DOHH2 (cell line): ENCODE results near the gene ZNF302.

Experiments used
- H3F3A ChIP-seq: fragments of 200-600 bp; sonication (generic), shearing (Covaris generic); 2 replicates; pipeline ENCODE4 v1.6.0; 2016; ENCODE audit warnings: antibody characterized with exemption, mild to moderate bottlenecking; ENCODE audit not compliant: control insufficient read depth, insufficient read depth
- H3K27ac ChIP-seq: fragments of 200-600 bp; sonication (generic); 2 replicates; pipeline ENCODE4 v1.5.1; 2014; ENCODE audit warnings: low read depth, mild to moderate bottlenecking, low read length, moderate library complexity
- H3K27me3 ChIP-seq: fragments of 200-600 bp; sonication (generic); 2 replicates; pipeline ENCODE4 v1.6.1; 2014; ENCODE audit warnings: mild to moderate bottlenecking, low read length, mixed read lengths; ENCODE audit not compliant: control insufficient read depth
- H3K36me3 ChIP-seq: fragments of 200-600 bp; sonication (generic); 2 replicates; pipeline ENCODE4 v1.6.1; 2014; ENCODE audit warnings: mild to moderate bottlenecking, low read length, moderate library complexity, mixed read lengths; ENCODE audit not compliant: control insufficient read depth
- H3K4me1 ChIP-seq: fragments of 200-600 bp; sonication (generic); 2 replicates; pipeline ENCODE4 v1.6.1; 2014; ENCODE audit warnings: mild to moderate bottlenecking, low read length, mixed read lengths; ENCODE audit not compliant: control insufficient read depth
- H3K4me2 ChIP-seq: fragments of 200-600 bp; sonication (generic); 2 replicates; pipeline ENCODE4 v1.6.0; 2014; ENCODE audit warnings: mild to moderate bottlenecking, low read length, moderate library complexity
- H3K4me3 ChIP-seq: fragments of 200-600 bp; sonication (generic); 2 replicates; pipeline ENCODE4 v1.5.1; 2014; ENCODE audit warnings: mild to moderate bottlenecking, low read length, mixed read lengths
- H3K79me2 ChIP-seq: fragments of 200-600 bp; sonication (generic); 2 replicates; pipeline ENCODE4 v1.6.1; 2014; ENCODE audit warnings: mild to moderate bottlenecking, low read length, mixed read lengths; ENCODE audit not compliant: control insufficient read depth
- H3K9me2 ChIP-seq: fragments of 200-600 bp; sonication (generic); replicated peaks from 2 replicates; pipeline ENCODE4 v1.6.1; 2014; ENCODE audit warnings: mild to moderate bottlenecking, low read length, mixed read lengths; ENCODE audit not compliant: control insufficient read depth
- H3K9me3 ChIP-seq: fragments of 200-600 bp; sonication (generic); 2 replicates; pipeline ENCODE4 v1.6.1; 2014; ENCODE audit warnings: antibody characterized with exemption, low read length, mixed read lengths; ENCODE audit not compliant: control insufficient read depth, insufficient read depth
- H4K20me1 ChIP-seq: fragments of 200-600 bp; sonication (generic); 2 replicates; pipeline ENCODE4 v1.6.0; 2014; ENCODE audit warnings: low read depth, mild to moderate bottlenecking, antibody characterized with exemption, low read length, moderate library complexity; ENCODE audit not compliant: control insufficient read depth, insufficient read depth
- CTCF ChIP-seq: fragments of 200-600 bp; sonication (generic); IDR thresholded peaks from one replicate; pipeline ENCODE4 v1.5.1; 2014; ENCODE audit warnings: antibody characterized with exemption, mild to moderate bottlenecking, low read depth, low read length; ENCODE audit not compliant: poor library complexity, severe bottlenecking
- EZH2phosphoT487 ChIP-seq: fragments of 200-600 bp; sonication (generic); IDR thresholded peaks from 2 replicates; pipeline ENCODE4 v1.6.1; 2017; ENCODE audit warnings: borderline replicate concordance, mild to moderate bottlenecking, antibody characterized with exemption, low read length, moderate library complexity, mixed read lengths

Gene ZNF302

GRCh38 chr19:34669305-34669704 lies 8.2 kb upstream of the ZNF302 start:
- Histone ChIP-seq H3K36me3 (no peaks in the 10 kb centered on the region), H3K79me2 (no peaks in the 10 kb centered on the region), H3K9me3 (no peaks in the 10 kb centered on the region; the same call in 1 of the 2 replicates), H3K4me2 (no peak overlapping the region), H3F3A (no peaks in the 10 kb centered on the region), H3K9me2 (no peaks in the 10 kb centered on the region), H3K27ac (no peak overlapping the region), H3K4me1 (no peaks in the 10 kb centered on the region), H3K27me3 (no peaks in the 10 kb centered on the region), H4K20me1 (no peaks in the 10 kb centered on the region), H3K4me3 (no peak overlapping the region)
- no peak for TF ChIP-seq CTCF
- no peak for TF ChIP-seq EZH2phosphoT487

DNA sequence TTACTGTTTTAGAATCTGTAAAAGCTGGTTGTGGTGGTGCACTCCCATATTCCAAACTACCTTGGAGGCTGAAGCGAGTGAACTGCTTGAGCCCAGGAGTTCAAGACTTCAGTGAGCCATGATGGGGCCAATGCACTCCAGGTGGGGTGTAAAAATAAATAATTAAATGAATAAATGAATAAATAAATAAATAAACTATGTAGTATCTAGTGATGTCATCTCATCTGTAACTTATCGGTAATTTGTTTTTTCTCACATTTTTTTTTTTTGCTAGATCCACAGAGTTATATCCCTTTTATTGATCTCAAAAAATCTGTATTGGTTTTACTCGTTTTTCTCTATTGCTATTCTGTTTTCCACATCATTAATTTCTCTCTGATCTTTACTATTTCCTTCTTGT lies 5.5 kb upstream of the ZNF302 start:
- Histone ChIP-seq H3K36me3 (no peaks in the 10 kb centered on the region), H3K27me3 (no peaks in the 10 kb centered on the region), H3K9me3 (peaks cover 4% of the 10 kb centered on the region; the same call in 1 of the 2 replicates), H4K20me1 (no peaks in the 10 kb centered on the region), H3F3A (no peaks in the 10 kb centered on the region), H3K4me2 (no peak overlapping the region), H3K4me3 (no peak overlapping the region), H3K4me1 (peaks cover 7% of the 10 kb centered on the region), H3K9me2 (no peaks in the 10 kb centered on the region), H3K79me2 (no peaks in the 10 kb centered on the region), H3K27ac (no peak overlapping the region)
- TF ChIP-seq CTCF (no peak), EZH2phosphoT487 (no peak)

DNA sequence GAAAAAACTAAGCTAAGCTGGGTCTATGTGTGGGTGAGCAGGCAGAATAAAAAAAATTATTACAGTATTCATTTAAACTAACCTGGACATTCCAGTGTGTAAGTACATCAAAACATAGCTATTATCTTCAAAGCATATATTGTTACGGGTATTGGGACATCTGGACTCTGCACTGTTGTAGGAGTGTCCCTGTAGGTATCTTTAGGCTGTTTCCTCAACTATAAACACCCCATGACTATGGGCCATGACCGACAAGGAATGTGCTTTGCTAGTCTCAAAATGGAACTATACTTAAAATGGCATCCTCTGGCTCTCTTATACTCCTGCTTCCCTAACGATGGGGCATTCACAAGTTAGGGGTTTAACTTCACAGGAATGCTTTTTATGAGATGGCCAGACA lies 3.9 kb upstream of the ZNF302 start:
- Histone ChIP-seq H4K20me1 (no peaks in the 10 kb centered on the region), H3K9me2 (no peaks in the 10 kb centered on the region), H3F3A (no peaks in the 10 kb centered on the region), H3K27me3 (no peaks in the 10 kb centered on the region), H3K79me2 (peaks cover 8% of the 10 kb centered on the region), H3K4me1 (peaks cover 16% of the 10 kb centered on the region), H3K36me3 (peaks cover 3% of the 10 kb centered on the region), H3K4me3 (no peak overlapping the region), H3K9me3 (peaks cover 7% of the 10 kb centered on the region), H3K4me2 (no peak overlapping the region), H3K27ac (no peak overlapping the region)
- TF ChIP-seq CTCF (no peak), EZH2phosphoT487 (no peak)

- Histone ChIP-seq H4K20me1 (no peaks in the 10 kb centered on the region), H3K4me1 (peaks cover 17% of the 10 kb centered on the region), H3K4me3 (no peak overlapping the region), H3K79me2 (peaks cover 8% of the 10 kb centered on the region), H3F3A (no peaks in the 10 kb centered on the region), H3K27ac (no peak overlapping the region), H3K4me2 (no peak overlapping the region), H3K9me3 (peaks cover 14% of the 10 kb centered on the region), H3K27me3 (no peaks in the 10 kb centered on the region), H3K36me3 (peaks cover 19% of the 10 kb centered on the region), H3K9me2 (no peaks in the 10 kb centered on the region)
- TF ChIP-seq CTCF (no peak), EZH2phosphoT487 (no peak)
Observed at GRCh38 chr19:34675250-34675649, 2.2 kb upstream of the ZNF302 start.
